ENCODE results near the gene CDH22. TPM values are rescaled to one million over a fixed set of nuclear protein-coding genes. Genes with fewer than 3 reads are reported as not detected.

CDH22 gene
- total RNA-seq, 4 donors from 2014 or later, result 0.11 to 2.3 (median 0.76) TPM

- intact Hi-C loops (cut with DNase I), result no loop called here
- Histone ChIP-seq H3K27ac (no peak overlapping the region), H3K36me3 (no peaks in the 10 kb centered on the region), H3K4me3 (no peak overlapping the region), H3K9me3 (no peaks in the 10 kb centered on the region), H3K27me3 (peaks cover 0 to 81% (median 0%) of the 10 kb centered on the region in 4 donors), H3K4me1 (no peaks in the 10 kb centered on the region)
- 74% methylated on average over 6 of the region's 6 CpGs for WGBS, 2 donors
- no peak for TF ChIP-seq CTCF (IDR thresholded peaks at IDR 0.05)
- no peak for TF ChIP-seq POLR2A (IDR thresholded peaks at IDR 0.05)
- DNase-seq, result no peak
Measured at GRCh38 chr20:46157076-46157592, 151.2 kb downstream of the CDH22 start.

- Histone ChIP-seq H3K27ac (no peak overlapping the region), H3K4me3 (no peak overlapping the region), H3K4me1 (no peaks in the 10 kb centered on the region), H3K36me3 (no peaks in the 10 kb centered on the region), H3K27me3 (peaks cover 0 to 81% (median 0%) of the 10 kb centered on the region in 4 donors), H3K9me3 (no peaks in the 10 kb centered on the region)
- TF ChIP-seq POLR2A (IDR thresholded peaks at IDR 0.05) (no peak), CTCF (IDR thresholded peaks at IDR 0.05) (no peak)
- intact Hi-C loops (cut with DNase I), result no loop called here
- 66 to 72% methylated on average over 8 of the region's 8 CpGs for WGBS, 2 donors
- no peak for DNase-seq
Measured at GRCh38 chr20:46156065-46156464, 152.2 kb downstream of the CDH22 start.

- 78 to 88% methylated on average over 2 of the region's 2 CpGs for WGBS, 2 donors
- Histone ChIP-seq H3K4me1 (no peaks in the 10 kb centered on the region), H3K9me3 (no peaks in the 10 kb centered on the region), H3K27ac (no peak overlapping the region), H3K27me3 (peaks cover 0 to 81% (median 0%) of the 10 kb centered on the region in 4 donors), H3K36me3 (no peaks in the 10 kb centered on the region), H3K4me3 (no peak overlapping the region)
- TF ChIP-seq CTCF (IDR thresholded peaks at IDR 0.05) (no peak), POLR2A (IDR thresholded peaks at IDR 0.05) (no peak)
- DNase-seq, result no peak
- intact Hi-C loops (cut with DNase I), result no loop called here
Measured at GRCh38 chr20:46154796-46155195, 153.5 kb downstream of the CDH22 start.

- intact Hi-C loops (cut with DNase I), result no loop called here
- Histone ChIP-seq H3K36me3 (no peaks in the 10 kb centered on the region), H3K4me1 (no peaks in the 10 kb centered on the region), H3K9me3 (no peaks in the 10 kb centered on the region), H3K4me3 (no peak overlapping the region), H3K27me3 (peaks cover 0 to 82% (median 0%) of the 10 kb centered on the region in 4 donors), H3K27ac (no peak overlapping the region)
- 67 to 77% methylated on average over 5 of the region's 5 CpGs for WGBS, 2 donors
- TF ChIP-seq CTCF (IDR thresholded peaks at IDR 0.05) (no peak), POLR2A (IDR thresholded peaks at IDR 0.05) (no peak)
- DNase-seq, result no peak
Measured at GRCh38 chr20:46154305-46154704, 154.0 kb downstream of the CDH22 start.

- Histone ChIP-seq H3K4me3 (no peak overlapping the region), H3K27ac (no peak overlapping the region), H3K9me3 (no peaks in the 10 kb centered on the region), H3K4me1 (no peaks in the 10 kb centered on the region), H3K27me3 (peaks cover 0 to 69% (median 0%) of the 10 kb centered on the region in 4 donors), H3K36me3 (no peaks in the 10 kb centered on the region)
- DNase-seq, result no peak
- intact Hi-C loops (cut with DNase I), result no loop called here
- no peak for TF ChIP-seq POLR2A (IDR thresholded peaks at IDR 0.05)
- TF ChIP-seq CTCF (IDR thresholded peaks at IDR 0.05), result no peak
- WGBS, 2 donors, result 80 to 83% methylated on average over 16 to 17 of the region's 33 CpGs
Measured at GRCh38 chr20:46152824-46153586, 155.3 kb downstream of the CDH22 start.

All from esophagus squamous epithelium (tissue), 5 donors.